ENCODE results near the gene GCSAM.

Gene GCSAM

DNA sequence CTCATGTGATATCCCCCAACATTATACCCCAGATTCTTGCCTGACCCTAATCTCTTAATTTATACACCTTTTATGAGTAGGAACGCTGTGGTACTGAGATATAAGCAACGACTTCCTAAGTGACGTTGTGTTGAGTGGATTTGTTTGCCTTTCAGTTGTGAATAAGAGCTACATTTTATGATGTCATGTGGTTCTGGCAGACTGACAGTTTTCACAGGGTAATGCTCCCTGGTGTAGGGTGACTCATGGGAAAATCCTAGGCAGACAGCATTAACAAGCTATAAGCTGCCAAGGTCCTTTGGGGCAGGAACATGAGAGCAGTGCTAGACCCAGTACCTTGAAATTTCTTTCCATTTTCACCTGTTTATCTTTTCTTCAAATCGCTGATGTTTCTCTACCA lies 35.7 kb downstream of the GCSAM start:
- no peaks in the 10 kb centered on the region for H3K9me3 ChIP-seq (ENCODE audit: control insufficient read depth, insufficient read depth, low read length)
- peaks cover 12% of the 10 kb centered on the region for H3K4me1 ChIP-seq (ENCODE audit: control insufficient read depth, insufficient read depth, low read length)
- no peak overlapping the region for H3K4me3 ChIP-seq (ENCODE audit: low read depth, low read length)
- H3K27ac ChIP-seq (ENCODE audit: low read depth, low read length), result no peak overlapping the region
- H3K27me3 ChIP-seq (ENCODE audit: control insufficient read depth, insufficient read depth, low read length), result no peaks in the 10 kb centered on the region
- H3K9ac ChIP-seq (ENCODE audit: low read depth, low read length), result no peak overlapping the region
- H3K36me3 ChIP-seq (ENCODE audit: control insufficient read depth, insufficient read depth, low read length), result 0 out of 2 replicates have a peak, but pooled peaks cover 4% of the 10 kb centered on the region

DNA sequence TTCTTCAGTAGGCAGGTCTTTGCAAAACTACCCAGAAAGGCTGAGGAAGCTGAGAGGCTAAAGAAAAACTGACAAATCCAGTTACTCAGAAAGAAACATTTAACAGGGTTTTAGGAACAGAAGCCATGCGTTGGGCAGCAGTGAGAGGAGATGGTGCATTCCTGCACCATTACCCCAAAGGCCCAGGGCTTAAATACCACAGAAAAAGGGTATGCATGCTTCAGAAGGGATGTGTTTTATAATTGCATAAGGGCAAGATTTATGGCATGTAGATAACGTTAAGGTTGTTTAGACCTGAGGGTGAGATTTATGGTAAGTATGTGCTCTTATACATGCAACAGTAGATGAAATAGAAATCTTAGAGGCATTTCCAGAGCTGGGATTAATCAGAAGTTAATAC lies 36.9 kb downstream of the GCSAM start:
- Histone ChIP-seq H3K36me3 (ENCODE audit: control insufficient read depth, insufficient read depth, low read length) (0 out of 2 replicates have a peak, but pooled peaks cover 4% of the 10 kb centered on the region), H3K9ac (ENCODE audit: low read depth, low read length) (no peak overlapping the region), H3K4me3 (ENCODE audit: low read depth, low read length) (no peak overlapping the region)

DNA sequence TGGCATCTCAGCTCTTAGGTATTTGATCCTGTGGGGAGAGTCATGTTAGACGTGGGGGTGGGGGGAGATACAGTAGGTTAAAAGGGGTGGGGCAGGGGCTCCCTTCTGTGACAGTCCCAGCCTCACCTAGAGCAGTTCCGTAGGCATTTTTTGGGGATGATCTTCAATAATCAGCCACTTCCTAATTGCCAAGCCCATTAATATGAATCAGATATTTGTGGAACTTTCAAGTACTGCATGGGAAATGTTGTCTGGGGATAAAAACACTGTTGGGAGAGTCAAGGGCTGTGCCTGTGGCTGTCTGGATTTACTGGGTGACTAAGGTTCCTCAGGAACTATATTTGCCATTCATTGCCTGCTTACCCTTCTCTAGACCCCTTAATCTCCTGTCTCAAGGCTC lies 37.3 kb downstream of the GCSAM start:
- no peak overlapping the region for H3K9ac ChIP-seq (ENCODE audit: low read depth, low read length)
- H3K4me3 ChIP-seq (ENCODE audit: low read depth, low read length), result no peak overlapping the region
- H3K27me3 ChIP-seq (ENCODE audit: control insufficient read depth, insufficient read depth, low read length), result no peaks in the 10 kb centered on the region
- H3K9me3 ChIP-seq (ENCODE audit: control insufficient read depth, insufficient read depth, low read length), result no peaks in the 10 kb centered on the region
- H3K27ac ChIP-seq (ENCODE audit: low read depth, low read length), result no peak overlapping the region
- 0 out of 2 replicates have a peak, but pooled peaks cover 4% of the 10 kb centered on the region for H3K36me3 ChIP-seq (ENCODE audit: control insufficient read depth, insufficient read depth, low read length)
- H3K4me1 ChIP-seq (ENCODE audit: control insufficient read depth, insufficient read depth, low read length), result peaks cover 14% of the 10 kb centered on the region

More for the DNA sequence above, 36.9 kb downstream of the GCSAM start:
- peaks cover 14% of the 10 kb centered on the region for H3K4me1 ChIP-seq (ENCODE audit: control insufficient read depth, insufficient read depth, low read length)
- H3K9me3 ChIP-seq (ENCODE audit: control insufficient read depth, insufficient read depth, low read length), result no peaks in the 10 kb centered on the region
- H3K27ac ChIP-seq (ENCODE audit: low read depth, low read length), result no peak overlapping the region
- H3K27me3 ChIP-seq (ENCODE audit: control insufficient read depth, insufficient read depth, low read length), result no peaks in the 10 kb centered on the region

DNA sequence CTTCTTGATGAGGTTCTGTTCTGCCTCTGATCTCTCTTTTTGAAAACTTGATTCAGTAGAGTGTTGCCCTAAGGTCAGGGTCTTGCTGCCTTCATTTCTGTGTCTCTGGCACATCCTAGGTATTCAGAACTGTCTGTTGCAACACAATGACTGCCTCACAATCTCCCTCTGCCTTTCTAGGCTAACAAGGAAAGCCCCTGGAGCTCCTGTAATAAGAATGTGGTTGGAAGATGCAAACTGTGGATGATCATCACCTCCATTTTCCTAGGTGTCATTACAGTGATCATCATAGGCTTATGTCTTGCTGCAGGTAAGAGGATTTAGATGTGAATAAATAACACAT lies 39.9 kb downstream of the GCSAM start:
- H3K9ac ChIP-seq (ENCODE audit: low read depth, low read length), result no peak overlapping the region; the same call in 1 of the 2 replicates
- peaks cover 14% of the 10 kb centered on the region for H3K4me1 ChIP-seq (ENCODE audit: control insufficient read depth, insufficient read depth, low read length)
- 0 out of 2 replicates have a peak, but pooled peaks cover 4% of the 10 kb centered on the region for H3K36me3 ChIP-seq (ENCODE audit: control insufficient read depth, insufficient read depth, low read length)
- H3K27ac ChIP-seq (ENCODE audit: low read depth, low read length), result peak overlapping the region; percentile 22
- no peaks in the 10 kb centered on the region for H3K9me3 ChIP-seq (ENCODE audit: control insufficient read depth, insufficient read depth, low read length)
- H3K27me3 ChIP-seq (ENCODE audit: control insufficient read depth, insufficient read depth, low read length), result no peaks in the 10 kb centered on the region
- no peak overlapping the region for H3K4me3 ChIP-seq (ENCODE audit: low read depth, low read length)

DNA sequence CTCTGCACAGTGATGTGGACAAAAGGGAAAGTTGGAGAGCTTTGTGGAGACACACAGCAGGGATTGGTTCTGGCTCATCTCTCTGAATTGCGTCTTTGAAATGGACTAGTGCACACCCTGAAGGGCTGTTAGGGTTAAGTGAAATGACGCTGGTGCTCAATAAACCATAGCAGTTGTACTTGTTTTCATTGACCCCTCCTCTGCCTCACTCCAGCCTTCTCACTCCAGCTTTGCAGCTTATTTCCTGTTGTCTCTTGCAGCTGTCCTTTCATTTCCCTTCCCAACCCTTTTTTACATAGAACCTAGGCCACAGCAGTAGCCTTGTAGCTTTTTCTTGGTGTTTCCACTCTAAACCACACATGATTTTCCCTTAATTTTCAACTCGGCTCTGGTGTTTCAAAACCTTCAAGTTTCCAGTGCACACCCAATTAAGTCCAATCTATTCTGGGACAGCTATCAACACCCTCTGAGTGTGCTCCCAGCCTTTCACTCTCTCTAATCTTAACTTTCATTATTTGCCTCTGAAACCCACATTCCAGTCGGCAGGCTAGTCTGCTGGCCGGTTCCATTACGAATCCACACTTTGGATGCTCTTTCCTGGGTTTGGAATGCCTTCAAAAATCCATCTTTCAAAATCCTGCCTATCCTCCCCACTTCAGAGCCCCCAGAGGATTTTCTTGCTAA lies 40.4 kb downstream of the GCSAM start:
- no peaks in the 10 kb centered on the region for H3K27me3 ChIP-seq (ENCODE audit: control insufficient read depth, insufficient read depth, low read length)
- peaks cover 18% of the 10 kb centered on the region for H3K4me1 ChIP-seq (ENCODE audit: control insufficient read depth, insufficient read depth, low read length)
- no peaks in the 10 kb centered on the region for H3K9me3 ChIP-seq (ENCODE audit: control insufficient read depth, insufficient read depth, low read length)
- no peak overlapping the region for H3K9ac ChIP-seq (ENCODE audit: low read depth, low read length)
- no peak overlapping the region for H3K4me3 ChIP-seq (ENCODE audit: low read depth, low read length)
- H3K27ac ChIP-seq (ENCODE audit: low read depth, low read length), result peak overlapping the region; percentile 22
- H3K36me3 ChIP-seq (ENCODE audit: control insufficient read depth, insufficient read depth, low read length), result 0 out of 2 replicates have a peak, but pooled peaks cover 4% of the 10 kb centered on the region

DNA sequence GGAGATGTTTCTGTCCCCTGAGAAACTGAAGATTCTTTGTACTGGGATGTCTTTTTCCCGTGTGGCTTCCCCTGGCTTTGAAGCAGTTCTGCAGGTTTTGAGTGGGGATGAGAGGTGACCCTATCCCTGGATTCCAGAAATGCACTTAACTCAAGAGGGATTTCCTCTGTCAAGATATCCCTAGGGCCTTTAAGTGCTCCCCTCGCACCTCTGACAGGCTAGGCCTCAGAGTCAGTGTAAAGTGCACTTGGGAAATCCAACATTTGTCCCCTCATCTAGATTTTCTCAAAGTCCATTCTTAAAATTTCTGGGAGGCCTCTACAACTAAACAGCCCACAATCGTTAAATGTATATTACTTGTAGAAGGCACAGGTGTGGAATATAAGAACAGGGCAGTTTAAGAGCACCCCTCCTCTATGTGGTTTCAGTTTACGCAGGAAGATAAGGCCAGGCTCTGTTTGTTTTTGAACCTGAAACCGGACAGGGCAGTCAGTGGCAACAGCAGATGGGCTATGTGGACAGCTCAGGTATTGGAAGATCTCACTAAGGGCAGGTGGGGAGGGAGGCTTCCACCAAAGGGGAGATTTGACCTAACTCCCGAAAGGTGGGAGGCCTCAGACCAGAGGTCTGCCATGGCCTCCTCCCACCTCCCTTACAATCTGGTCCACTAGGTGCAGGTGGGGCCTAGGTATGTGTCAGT lies 42.0 kb downstream of the GCSAM start:
- Histone ChIP-seq H3K4me1 (ENCODE audit: control insufficient read depth, insufficient read depth, low read length) (peaks cover 24% of the 10 kb centered on the region), H3K27ac (ENCODE audit: low read depth, low read length) (no peak overlapping the region), H3K36me3 (ENCODE audit: control insufficient read depth, insufficient read depth, low read length) (0 out of 2 replicates have a peak, but pooled peaks cover 4% of the 10 kb centered on the region), H3K27me3 (ENCODE audit: control insufficient read depth, insufficient read depth, low read length) (no peaks in the 10 kb centered on the region), H3K9ac (ENCODE audit: low read depth, low read length) (no peak overlapping the region), H3K9me3 (ENCODE audit: control insufficient read depth, insufficient read depth, low read length) (no peaks in the 10 kb centered on the region), H3K4me3 (ENCODE audit: low read depth, low read length) (no peak overlapping the region)

DNA sequence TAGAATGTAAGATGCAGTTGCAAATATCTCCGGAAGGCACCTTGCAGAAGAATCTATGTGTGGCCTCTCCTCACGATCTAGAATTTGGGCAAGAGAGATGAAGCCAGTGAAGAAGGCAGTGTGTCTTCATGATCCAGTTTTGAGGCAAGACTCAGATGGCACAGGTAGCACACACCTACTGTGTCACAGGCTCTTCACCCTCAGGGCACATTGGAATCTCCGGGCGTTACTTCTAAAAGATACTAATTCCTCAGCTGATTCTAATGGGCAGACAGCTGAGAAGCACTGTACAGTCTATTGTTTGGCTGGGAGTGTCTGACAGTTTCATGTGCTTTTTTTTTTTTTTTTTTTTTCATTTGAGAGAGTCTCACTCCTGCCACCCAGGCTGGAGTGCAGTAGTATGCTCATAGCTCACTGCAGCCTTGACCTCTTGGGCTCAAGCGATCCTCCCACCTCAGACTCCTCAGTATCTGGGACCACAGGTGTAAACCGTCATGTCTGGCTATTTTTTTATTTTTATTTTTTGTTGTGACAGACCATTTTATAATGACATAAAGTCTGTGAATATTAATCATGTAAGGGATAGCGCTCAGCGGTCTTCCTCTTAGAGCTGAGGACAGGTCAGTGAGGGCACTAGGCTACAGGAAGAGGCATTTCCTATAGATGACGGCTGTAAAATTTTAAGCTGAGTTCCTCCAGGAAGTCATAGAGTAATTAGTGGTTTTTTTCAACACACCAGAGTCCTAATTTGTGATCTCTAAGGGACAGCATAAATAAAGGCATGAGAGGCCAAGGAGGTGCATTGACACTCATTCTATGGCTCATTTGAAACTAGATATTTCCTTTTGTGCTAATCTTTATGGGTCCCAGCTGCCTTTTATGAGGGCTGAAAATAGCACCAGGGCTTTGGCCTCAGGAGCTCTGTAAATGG lies 42.8 kb downstream of the GCSAM start:
- no peak overlapping the region for H3K27ac ChIP-seq (ENCODE audit: low read depth, low read length)
- 0 out of 2 replicates have a peak, but pooled peaks cover 3% of the 10 kb centered on the region for H3K36me3 ChIP-seq (ENCODE audit: control insufficient read depth, insufficient read depth, low read length)
- H3K4me1 ChIP-seq (ENCODE audit: control insufficient read depth, insufficient read depth, low read length), result peaks cover 30% of the 10 kb centered on the region
- no peak overlapping the region for H3K4me3 ChIP-seq (ENCODE audit: low read depth, low read length)
- peaks cover 6% of the 10 kb centered on the region for H3K27me3 ChIP-seq (ENCODE audit: control insufficient read depth, insufficient read depth, low read length)
- H3K9ac ChIP-seq (ENCODE audit: low read depth, low read length), result no peak overlapping the region
- H3K9me3 ChIP-seq (ENCODE audit: control insufficient read depth, insufficient read depth, low read length), result no peaks in the 10 kb centered on the region

DNA sequence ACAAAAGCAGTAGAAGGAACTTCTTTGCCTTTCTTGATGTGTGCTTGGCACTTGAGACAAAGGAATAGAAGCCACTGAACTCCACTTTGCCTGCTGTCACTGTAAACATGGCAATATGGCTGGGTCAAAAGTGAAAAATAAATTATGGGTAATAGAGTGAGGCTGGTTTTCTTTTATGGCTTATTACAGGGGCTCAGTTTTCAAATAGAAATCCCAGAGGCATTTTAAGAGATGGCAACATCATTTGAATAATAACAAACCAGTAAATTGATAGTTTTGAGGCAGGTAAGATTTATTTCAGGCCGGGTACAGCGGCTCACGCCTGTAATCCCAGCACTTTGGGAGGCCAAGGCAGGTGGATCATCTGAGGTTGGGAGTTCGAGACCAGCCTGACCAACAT lies 44.1 kb downstream of the GCSAM start:
- Histone ChIP-seq H3K27ac (ENCODE audit: low read depth, low read length) (no peak overlapping the region), H3K4me1 (ENCODE audit: control insufficient read depth, insufficient read depth, low read length) (peaks cover 31% of the 10 kb centered on the region), H3K36me3 (ENCODE audit: control insufficient read depth, insufficient read depth, low read length) (no peaks in the 10 kb centered on the region), H3K27me3 (ENCODE audit: control insufficient read depth, insufficient read depth, low read length) (peaks cover 19% of the 10 kb centered on the region), H3K4me3 (ENCODE audit: low read depth, low read length) (no peak overlapping the region), H3K9me3 (ENCODE audit: control insufficient read depth, insufficient read depth, low read length) (no peaks in the 10 kb centered on the region), H3K9ac (ENCODE audit: low read depth, low read length) (no peak overlapping the region)

DNA sequence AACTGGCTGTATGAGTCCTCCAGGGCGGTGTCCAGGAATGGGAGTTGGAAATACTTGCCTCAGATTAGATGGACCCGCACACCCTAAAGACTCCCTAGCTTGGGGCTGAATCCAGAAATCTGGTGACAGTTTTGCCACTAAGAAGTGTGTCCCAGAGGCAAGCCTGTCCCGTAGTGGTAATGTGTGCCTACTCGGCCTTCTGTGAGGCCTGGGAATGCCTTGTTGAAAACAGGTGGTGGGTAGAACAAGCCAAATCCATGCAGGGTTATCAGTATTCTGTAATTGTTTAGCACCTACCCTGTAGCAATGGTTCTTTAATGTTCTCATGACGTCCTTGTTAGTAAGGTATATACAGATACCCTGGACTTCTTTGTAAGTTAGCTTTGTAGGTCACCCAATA lies 45.3 kb downstream of the GCSAM start:
- Histone ChIP-seq H3K36me3 (ENCODE audit: control insufficient read depth, insufficient read depth, low read length) (no peaks in the 10 kb centered on the region), H3K27me3 (ENCODE audit: control insufficient read depth, insufficient read depth, low read length) (peaks cover 19% of the 10 kb centered on the region), H3K9ac (ENCODE audit: low read depth, low read length) (no peak overlapping the region), H3K4me1 (ENCODE audit: control insufficient read depth, insufficient read depth, low read length) (peaks cover 22% of the 10 kb centered on the region), H3K27ac (ENCODE audit: low read depth, low read length) (no peak overlapping the region), H3K4me3 (ENCODE audit: low read depth, low read length) (peak overlapping the region; percentile 77), H3K9me3 (ENCODE audit: control insufficient read depth, insufficient read depth, low read length) (no peaks in the 10 kb centered on the region)

DNA sequence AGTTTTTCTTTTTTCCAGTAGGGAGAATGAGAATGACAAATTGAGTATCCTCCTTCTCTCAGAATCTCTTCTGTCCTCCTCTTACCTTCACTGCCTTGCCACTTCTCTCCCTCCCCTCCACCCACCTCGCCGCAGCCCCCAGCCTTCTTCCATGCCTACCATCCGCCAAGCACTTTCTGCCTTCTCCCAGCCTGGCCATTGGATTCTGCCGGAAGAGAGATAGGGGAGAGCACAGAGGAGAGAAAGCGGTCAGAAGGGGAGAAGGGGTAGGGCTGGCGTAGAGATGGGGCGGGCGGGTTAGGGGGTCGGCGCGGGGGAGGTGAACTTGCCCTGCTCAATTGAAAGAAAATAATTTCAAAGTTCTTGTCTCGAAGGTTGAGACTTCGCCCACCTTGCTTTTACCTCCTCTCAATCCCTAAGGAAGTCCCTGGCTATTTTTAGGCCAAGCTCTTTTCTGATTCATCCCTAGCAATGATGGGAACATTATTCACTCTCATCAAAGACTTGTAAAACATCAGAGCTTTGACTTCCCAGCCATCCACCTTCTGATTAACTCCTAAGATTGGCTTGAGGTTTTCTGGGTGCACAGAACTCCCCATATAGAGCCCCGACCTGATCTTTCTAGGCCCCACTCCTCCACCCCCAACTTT lies 46.0 kb downstream of the GCSAM start:
- Histone ChIP-seq H3K36me3 (ENCODE audit: control insufficient read depth, insufficient read depth, low read length) (no peaks in the 10 kb centered on the region), H3K9me3 (ENCODE audit: control insufficient read depth, insufficient read depth, low read length) (no peaks in the 10 kb centered on the region), H3K9ac (ENCODE audit: low read depth, low read length) (no peak overlapping the region), H3K27ac (ENCODE audit: low read depth, low read length) (peak overlapping the region; percentile 94), H3K27me3 (ENCODE audit: control insufficient read depth, insufficient read depth, low read length) (peaks cover 19% of the 10 kb centered on the region), H3K4me1 (ENCODE audit: control insufficient read depth, insufficient read depth, low read length) (peaks cover 17% of the 10 kb centered on the region; the same call in 1 of the 2 replicates), H3K4me3 (ENCODE audit: low read depth, low read length) (peak overlapping the region; percentile 77)
